ENCODE data around the gene TENT5C.

TENT5C gene

GRCh38 chr1:117638759-117639158, 32.9 kb downstream of the TENT5C start:
- no peak for DNase-seq

GRCh38 chr1:117639741-117640140, 33.9 kb downstream of the TENT5C start:
- DNase-seq = no peak

- DNase-seq = no peak
Measured at GRCh38 chr1:117641536-117641935, 35.7 kb downstream of the TENT5C start.

GRCh38 chr1:117642963-117643362, 37.1 kb downstream of the TENT5C start:
- no peak for DNase-seq

GRCh38 chr1:117643601-117644000, 37.8 kb downstream of the TENT5C start:
- DNase-seq = no peak

GRCh38 chr1:117644696-117645311, 39.0 kb downstream of the TENT5C start:
- DNase-seq = no peak

GRCh38 chr1:117645343-117645742, 39.5 kb downstream of the TENT5C start:
- DNase-seq = no peak

GRCh38 chr1:117646007-117646811, 40.4 kb downstream of the TENT5C start:
- DNase-seq = no peak

GRCh38 chr1:117646956-117647355, 41.1 kb downstream of the TENT5C start:
- no peak for DNase-seq

- no peak for DNase-seq
Measured at GRCh38 chr1:117648015-117648414, 42.2 kb downstream of the TENT5C start.

GRCh38 chr1:117650840-117651568, 45.2 kb downstream of the TENT5C start:
- DNase-seq = no peak

- DNase-seq = no peak
Measured at GRCh38 chr1:117651616-117652015, 45.8 kb downstream of the TENT5C start.

- DNase-seq = peak; percentile 52
Measured at GRCh38 chr1:117652421-117652820, 46.6 kb downstream of the TENT5C start.

GRCh38 chr1:117653195-117653594, 47.3 kb downstream of the TENT5C start:
- DNase-seq = no peak

- DNase-seq = no peak
Measured at GRCh38 chr1:117653732-117654492, 48.1 kb downstream of the TENT5C start.

GRCh38 chr1:117654493-117655219, 48.8 kb downstream of the TENT5C start:
- no peak for DNase-seq

GRCh38 chr1:117655220-117655577, 49.4 kb downstream of the TENT5C start:
- no peak for DNase-seq

GRCh38 chr1:117656202-117656641, 50.4 kb downstream of the TENT5C start:
- peak; percentile 86 for DNase-seq

GRCh38 chr1:117657031-117657430, 51.2 kb downstream of the TENT5C start:
- DNase-seq = no peak

GRCh38 chr1:117657949-117658660, 52.3 kb downstream of the TENT5C start:
- DNase-seq = no peak

GRCh38 chr1:117658676-117659075, 52.8 kb downstream of the TENT5C start:
- DNase-seq = peak; percentile 46
